AG04450 (cell line): Measurements from ENCODE around the gene EIF2AK2. TPM values are rescaled to one million over a fixed set of nuclear protein-coding genes. Genes with fewer than 3 reads are reported as not detected.
A peak's percentile ranks its signal among the peaks of the same experiment; 100 is the strongest.

Experiments
- CTCF ChIA-PET: fragments of 300-600, 350-600 bp; formaldehyde crosslinking; extraction: SDS; loops from one replicate; lab custom pipeline; 2022; ENCODE audit warnings: antibody characterized with exemption, inconsistent platforms; lab: Charles Lee
- POLR2A ChIA-PET: fragments of 350-600 bp; formaldehyde crosslinking; extraction: SDS; loops from one replicate; lab custom pipeline; 2021; ENCODE audit warnings: antibody characterized with exemption, inconsistent platforms; lab: Yijun Ruan, JAX
- DNase-seq: peaks from one replicate; pipeline ENCODE4 v3.0.0-alpha.2; 2011; ENCODE audit warnings: low read depth, low spot score
- H3K27ac ChIP-seq: one replicate; pipeline ENCODE4 v1.5.1; 2012; ENCODE audit warnings: low read depth, low read length, control low read depth
- H3K27me3 ChIP-seq: one replicate; pipeline ENCODE4 v1.6.0; 2012; ENCODE audit warnings: low read length; ENCODE audit not compliant: control insufficient read depth, insufficient read depth
- H3K4me3 ChIP-seq: 2 replicates; pipeline ENCODE4 v1.5.1; 2011; ENCODE audit warnings: mild to moderate bottlenecking, low read depth, low read length, control low read depth
- H3K9me3 ChIP-seq: 2 replicates; pipeline ENCODE4 v1.5.1; 2012; ENCODE audit warnings: low read length; ENCODE audit not compliant: control insufficient read depth, insufficient read depth
- polyA plus RNA-seq: library from polyadenylated mRNA; depleted of rRNA; stranded (reverse); fragments of >200 nt; gene quantifications from 2 replicates; pipeline ENCODE4 v1.2.3, GENCODE V29; 2011
- TF ChIP-seq, protein P1 (sequence below): IDR thresholded peaks from 2 replicates; pipeline ENCODE4 v1.5.1; 2011; ENCODE audit warnings: low read depth, low read length, control low read depth, inconsistent platforms

Gene EIF2AK2
- polyA plus RNA-seq, 1 experiment, result 36.5 TPM

DNA sequence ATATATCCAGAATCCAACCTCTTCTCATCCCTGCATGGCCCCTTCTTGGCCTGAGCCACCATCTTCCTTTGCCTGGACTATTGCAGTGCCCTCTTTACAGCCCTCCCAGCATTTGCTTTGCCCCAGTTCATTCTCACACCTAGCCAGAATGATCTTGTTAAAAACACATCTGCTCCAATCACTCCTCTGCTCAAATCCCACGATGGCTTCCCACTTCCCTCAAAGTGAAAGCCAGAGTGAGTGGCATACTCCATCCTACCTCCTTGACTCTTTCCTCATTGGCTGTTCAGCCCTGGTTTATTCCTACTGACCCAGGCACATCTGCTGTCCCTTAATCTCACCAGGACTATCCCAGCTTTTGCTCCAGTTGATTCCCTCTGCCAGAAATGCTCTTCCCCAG lies 17.0 kb upstream of the EIF2AK2 start:
- H3K27me3 ChIP-seq, result no peaks in the 10 kb centered on the region
- H3K9me3 ChIP-seq, result no peaks in the 10 kb centered on the region
- ChIA-PET CTCF (no interaction called here), POLR2A (no interaction called here)
- no peak overlapping the region for H3K4me3 ChIP-seq
- no peak overlapping the region for H3K27ac ChIP-seq
- TF ChIP-seq, protein P1, sequence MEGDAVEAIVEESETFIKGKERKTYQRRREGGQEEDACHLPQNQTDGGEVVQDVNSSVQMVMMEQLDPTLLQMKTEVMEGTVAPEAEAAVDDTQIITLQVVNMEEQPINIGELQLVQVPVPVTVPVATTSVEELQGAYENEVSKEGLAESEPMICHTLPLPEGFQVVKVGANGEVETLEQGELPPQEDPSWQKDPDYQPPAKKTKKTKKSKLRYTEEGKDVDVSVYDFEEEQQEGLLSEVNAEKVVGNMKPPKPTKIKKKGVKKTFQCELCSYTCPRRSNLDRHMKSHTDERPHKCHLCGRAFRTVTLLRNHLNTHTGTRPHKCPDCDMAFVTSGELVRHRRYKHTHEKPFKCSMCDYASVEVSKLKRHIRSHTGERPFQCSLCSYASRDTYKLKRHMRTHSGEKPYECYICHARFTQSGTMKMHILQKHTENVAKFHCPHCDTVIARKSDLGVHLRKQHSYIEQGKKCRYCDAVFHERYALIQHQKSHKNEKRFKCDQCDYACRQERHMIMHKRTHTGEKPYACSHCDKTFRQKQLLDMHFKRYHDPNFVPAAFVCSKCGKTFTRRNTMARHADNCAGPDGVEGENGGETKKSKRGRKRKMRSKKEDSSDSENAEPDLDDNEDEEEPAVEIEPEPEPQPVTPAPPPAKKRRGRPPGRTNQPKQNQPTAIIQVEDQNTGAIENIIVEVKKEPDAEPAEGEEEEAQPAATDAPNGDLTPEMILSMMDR, result no peak
- DNase-seq, result no peak

GRCh38 chr2:37171624-37171950 lies 14.8 kb upstream of the EIF2AK2 start:
- no peak for DNase-seq
- Histone ChIP-seq H3K4me3 (no peak overlapping the region), H3K27me3 (no peaks in the 10 kb centered on the region), H3K9me3 (no peaks in the 10 kb centered on the region), H3K27ac (no peak overlapping the region)
- POLR2A ChIA-PET, result interaction anchor here (0.7 kb wide), 1 partner anchor 22 kb away, joined by 3 read pairs; no protein-coding TSS in a partner anchor
- TF ChIP-seq, protein P1, result no peak
- CTCF ChIA-PET, result interaction anchor here (1.0 to 1.5 kb wide), 2 partner anchors 9 to 706 kb away, joined by 3 to 4 read pairs; no protein-coding TSS in a partner anchor

DNA sequence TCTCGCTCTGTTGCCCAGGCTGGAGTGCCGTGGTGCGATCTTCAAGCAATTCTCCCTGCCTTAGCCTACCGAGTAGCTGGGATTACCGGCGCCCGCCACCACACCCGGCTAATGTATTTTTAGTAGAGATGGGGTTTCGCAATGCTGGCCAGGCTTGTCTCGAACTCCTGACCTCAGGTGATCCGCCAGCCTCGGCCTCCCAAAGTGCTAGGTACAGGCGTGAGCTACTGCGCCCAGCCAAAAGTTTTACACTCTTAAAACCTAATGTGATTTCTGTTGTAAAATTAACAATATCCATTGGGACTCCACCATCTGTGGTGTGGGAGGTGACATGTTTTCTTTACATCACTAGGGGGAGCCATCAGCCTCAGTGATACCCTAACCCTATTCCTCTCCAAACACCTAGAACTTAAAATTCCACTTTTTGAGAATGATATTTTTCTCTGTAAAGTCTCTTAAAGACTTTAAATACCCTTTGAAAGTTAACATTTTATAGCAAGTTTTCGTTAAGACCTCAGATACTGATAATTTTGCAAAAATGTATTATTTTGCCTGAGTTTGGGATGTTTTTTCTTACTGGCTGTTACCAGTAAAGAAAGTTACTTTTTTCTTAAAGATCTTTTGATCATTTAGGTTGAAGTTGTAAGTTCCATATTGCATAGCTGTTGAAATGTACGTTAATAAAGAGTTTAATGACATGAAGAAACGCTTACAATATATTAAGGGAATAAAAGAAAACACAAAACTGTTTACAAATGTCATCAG lies 11.6 kb upstream of the EIF2AK2 start:
- no peak overlapping the region for H3K27ac ChIP-seq
- ChIA-PET CTCF (interaction anchor here (0.6 to 2.5 kb wide), 27 partner anchors 8 to 1436 kb away, joined by 3 to 16 read pairs (median 4); partner anchors contain the start of gene SULT6B1), POLR2A (no interaction called here)
- no peak for DNase-seq
- peaks cover 10% of the 10 kb centered on the region for H3K9me3 ChIP-seq
- no peaks in the 10 kb centered on the region for H3K27me3 ChIP-seq
- TF ChIP-seq, protein P1, result peak; percentile 77
- H3K4me3 ChIP-seq, result no peak overlapping the region

DNA sequence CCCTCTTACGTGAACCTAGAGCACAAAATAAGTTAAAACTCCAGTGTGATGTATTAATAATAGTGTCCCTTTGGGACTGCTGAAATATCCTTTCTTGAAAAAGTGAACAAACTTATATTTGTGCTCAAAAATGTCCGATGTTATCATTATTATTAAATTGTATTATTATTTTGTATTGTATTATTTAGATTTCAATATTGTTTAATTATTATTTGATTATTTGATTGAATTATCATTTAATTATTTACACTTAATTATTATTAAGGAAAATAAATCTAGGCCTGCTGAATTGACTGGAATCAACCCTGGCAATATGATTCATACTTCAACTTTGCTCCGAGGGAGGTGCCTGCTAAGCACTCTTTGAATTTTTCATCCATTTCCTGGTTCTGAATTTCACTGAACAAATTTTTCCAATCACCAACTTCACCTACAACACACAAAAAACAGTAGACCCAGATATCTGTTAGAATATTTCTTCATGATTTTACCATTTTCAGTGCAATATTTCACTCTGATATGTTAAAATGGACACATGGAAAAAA lies 10.9 kb upstream of the EIF2AK2 start:
- peaks cover 12% of the 10 kb centered on the region for H3K9me3 ChIP-seq
- TF ChIP-seq, protein P1, result no peak
- no peaks in the 10 kb centered on the region for H3K27me3 ChIP-seq
- H3K27ac ChIP-seq, result no peak overlapping the region
- no peak for DNase-seq
- ChIA-PET POLR2A (no interaction called here), CTCF (interaction anchor here (0.6 to 2.5 kb wide), 20 partner anchors 9 to 1240 kb away, joined by 3 to 16 read pairs (median 6); partner anchors contain the start of gene SULT6B1)
- no peak overlapping the region for H3K4me3 ChIP-seq

DNA sequence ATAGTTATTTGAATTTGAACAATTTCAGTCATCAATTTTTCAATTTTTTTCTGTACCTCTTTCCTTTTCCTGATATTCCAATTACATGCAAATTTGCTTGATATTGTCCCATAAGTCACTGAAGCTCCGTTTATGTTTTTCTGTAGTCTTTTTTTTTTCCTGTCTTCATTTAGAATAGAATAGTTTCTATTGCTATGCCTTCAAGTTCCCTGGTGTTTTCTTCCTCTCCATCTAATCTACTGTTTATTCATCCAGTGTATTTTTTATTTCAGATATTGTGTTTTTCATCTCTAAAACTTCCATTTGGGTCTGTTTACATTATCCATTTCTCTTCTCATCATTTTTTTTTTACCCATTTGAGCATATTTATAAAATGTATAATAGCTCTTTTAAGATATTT lies 8.0 kb upstream of the EIF2AK2 start:
- H3K27ac ChIP-seq, result no peak overlapping the region
- TF ChIP-seq, protein P1, result no peak
- ChIA-PET POLR2A (no interaction called here), CTCF (no interaction called here)
- no peak for DNase-seq
- peaks cover 12% of the 10 kb centered on the region for H3K9me3 ChIP-seq
- no peak overlapping the region for H3K4me3 ChIP-seq
- no peaks in the 10 kb centered on the region for H3K27me3 ChIP-seq
